ENCODE results near the gene HOXA10. TPM values are rescaled to one million over a fixed set of nuclear protein-coding genes. Genes with fewer than 3 reads are reported as not detected.

Gene HOXA10
- total RNA-seq, 1 experiment from 2014 or later = 3.9 TPM

DNA sequence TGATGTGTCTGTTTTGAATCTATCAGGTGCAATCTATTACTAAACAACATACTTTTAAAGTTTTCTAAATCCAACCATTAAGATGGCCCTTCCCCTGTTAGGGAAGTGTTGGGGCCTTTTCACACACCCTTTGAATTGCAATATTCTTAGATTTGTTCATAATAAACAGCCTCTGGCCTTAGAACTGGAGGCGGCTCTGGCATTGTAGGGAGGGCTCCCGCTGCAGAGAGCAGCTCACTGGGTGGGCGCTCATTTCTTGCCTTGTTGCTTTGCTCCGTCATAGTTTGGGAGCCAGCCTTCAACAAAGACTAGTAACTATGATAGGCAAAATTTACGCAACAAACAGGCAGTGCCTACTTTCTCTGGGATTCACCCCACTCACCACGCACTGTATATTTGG, 4.2 kb upstream of the HOXA10 start:
- Mint-ChIP-seq H3K27me3 (ENCODE audit: insufficient read depth, unreplicated experiment) (no peaks in the 10 kb centered on the region), H3K4me3 (ENCODE audit: unreplicated experiment) (no peak overlapping the region), H3K27ac (ENCODE audit: low read depth, unreplicated experiment) (no peak overlapping the region), H3K4me1 (ENCODE audit: insufficient read depth, unreplicated experiment) (no peaks in the 10 kb centered on the region), H3K9me3 (ENCODE audit: unreplicated experiment) (no peaks in the 10 kb centered on the region), H3K36me3 (ENCODE audit: insufficient read depth, unreplicated experiment) (no peaks in the 10 kb centered on the region)
- intact Hi-C loops (cut with micrococcal nuclease) = no loop called here
- DNase-seq (ENCODE audit: unreplicated experiment) = no peak
- ChIA-PET POLR2A (no interaction called here), CTCF (interaction anchor here (0.6 to 2.4 kb wide), 8 partner anchors 10 to 1392 kb away, joined by 3 to 10 read pairs (median 4); no protein-coding TSS in a partner anchor)
- BruUV-seq (replicated peaks) = no TSS peak
- TF ChIP-seq, protein P1, sequence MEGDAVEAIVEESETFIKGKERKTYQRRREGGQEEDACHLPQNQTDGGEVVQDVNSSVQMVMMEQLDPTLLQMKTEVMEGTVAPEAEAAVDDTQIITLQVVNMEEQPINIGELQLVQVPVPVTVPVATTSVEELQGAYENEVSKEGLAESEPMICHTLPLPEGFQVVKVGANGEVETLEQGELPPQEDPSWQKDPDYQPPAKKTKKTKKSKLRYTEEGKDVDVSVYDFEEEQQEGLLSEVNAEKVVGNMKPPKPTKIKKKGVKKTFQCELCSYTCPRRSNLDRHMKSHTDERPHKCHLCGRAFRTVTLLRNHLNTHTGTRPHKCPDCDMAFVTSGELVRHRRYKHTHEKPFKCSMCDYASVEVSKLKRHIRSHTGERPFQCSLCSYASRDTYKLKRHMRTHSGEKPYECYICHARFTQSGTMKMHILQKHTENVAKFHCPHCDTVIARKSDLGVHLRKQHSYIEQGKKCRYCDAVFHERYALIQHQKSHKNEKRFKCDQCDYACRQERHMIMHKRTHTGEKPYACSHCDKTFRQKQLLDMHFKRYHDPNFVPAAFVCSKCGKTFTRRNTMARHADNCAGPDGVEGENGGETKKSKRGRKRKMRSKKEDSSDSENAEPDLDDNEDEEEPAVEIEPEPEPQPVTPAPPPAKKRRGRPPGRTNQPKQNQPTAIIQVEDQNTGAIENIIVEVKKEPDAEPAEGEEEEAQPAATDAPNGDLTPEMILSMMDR (IDR thresholded peaks at IDR 0.05; ENCODE audit: unreplicated experiment) = no peak

DNA sequence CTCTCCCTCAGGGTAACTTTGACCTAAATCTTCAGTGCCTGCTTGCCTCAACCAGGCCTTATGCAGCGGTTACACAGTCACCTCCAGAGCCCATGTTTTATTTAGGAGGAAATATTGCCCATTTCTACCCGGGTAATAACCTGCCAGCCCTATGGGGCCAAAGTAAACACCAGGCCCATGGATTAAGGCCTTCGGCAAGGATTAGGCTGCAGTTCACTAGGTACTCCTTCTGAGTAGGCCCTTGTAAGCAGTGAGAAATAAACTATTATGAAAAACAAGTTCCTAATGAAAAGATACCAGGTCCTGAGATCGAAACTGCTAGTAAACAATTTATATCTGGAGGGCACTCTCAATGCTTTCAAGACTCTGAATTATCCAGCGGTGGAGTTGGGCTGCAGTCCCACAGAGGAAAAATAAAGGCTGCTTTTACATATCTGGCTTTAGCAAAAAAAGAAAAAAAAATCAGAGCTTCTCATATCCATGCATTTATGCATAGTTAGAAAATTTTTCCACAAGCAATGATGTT, 3.7 kb upstream of the HOXA10 start:
- no peaks in the 10 kb centered on the region for H3K9me3 Mint-ChIP-seq (ENCODE audit: unreplicated experiment)
- TF ChIP-seq, protein P1 (IDR thresholded peaks at IDR 0.05; ENCODE audit: unreplicated experiment) = no peak
- no peak overlapping the region for H3K4me3 Mint-ChIP-seq (ENCODE audit: unreplicated experiment)
- ChIA-PET CTCF (interaction anchor here (0.6 to 2.4 kb wide), 6 partner anchors 14 to 373 kb away, joined by 3 to 10 read pairs (median 6); no protein-coding TSS in a partner anchor), POLR2A (interaction anchor here (0.6 kb wide), 1 partner anchor 27 kb away, joined by 3 read pairs; no protein-coding TSS in a partner anchor)
- intact Hi-C loops (cut with micrococcal nuclease) = no loop called here
- H3K27me3 Mint-ChIP-seq (ENCODE audit: insufficient read depth, unreplicated experiment) = no peaks in the 10 kb centered on the region
- no peak overlapping the region for H3K27ac Mint-ChIP-seq (ENCODE audit: low read depth, unreplicated experiment)
- H3K4me1 Mint-ChIP-seq (ENCODE audit: insufficient read depth, unreplicated experiment) = no peaks in the 10 kb centered on the region
- DNase-seq (ENCODE audit: unreplicated experiment) = no peak
- no peaks in the 10 kb centered on the region for H3K36me3 Mint-ChIP-seq (ENCODE audit: insufficient read depth, unreplicated experiment)
- no TSS peak for BruUV-seq (replicated peaks)

DNA sequence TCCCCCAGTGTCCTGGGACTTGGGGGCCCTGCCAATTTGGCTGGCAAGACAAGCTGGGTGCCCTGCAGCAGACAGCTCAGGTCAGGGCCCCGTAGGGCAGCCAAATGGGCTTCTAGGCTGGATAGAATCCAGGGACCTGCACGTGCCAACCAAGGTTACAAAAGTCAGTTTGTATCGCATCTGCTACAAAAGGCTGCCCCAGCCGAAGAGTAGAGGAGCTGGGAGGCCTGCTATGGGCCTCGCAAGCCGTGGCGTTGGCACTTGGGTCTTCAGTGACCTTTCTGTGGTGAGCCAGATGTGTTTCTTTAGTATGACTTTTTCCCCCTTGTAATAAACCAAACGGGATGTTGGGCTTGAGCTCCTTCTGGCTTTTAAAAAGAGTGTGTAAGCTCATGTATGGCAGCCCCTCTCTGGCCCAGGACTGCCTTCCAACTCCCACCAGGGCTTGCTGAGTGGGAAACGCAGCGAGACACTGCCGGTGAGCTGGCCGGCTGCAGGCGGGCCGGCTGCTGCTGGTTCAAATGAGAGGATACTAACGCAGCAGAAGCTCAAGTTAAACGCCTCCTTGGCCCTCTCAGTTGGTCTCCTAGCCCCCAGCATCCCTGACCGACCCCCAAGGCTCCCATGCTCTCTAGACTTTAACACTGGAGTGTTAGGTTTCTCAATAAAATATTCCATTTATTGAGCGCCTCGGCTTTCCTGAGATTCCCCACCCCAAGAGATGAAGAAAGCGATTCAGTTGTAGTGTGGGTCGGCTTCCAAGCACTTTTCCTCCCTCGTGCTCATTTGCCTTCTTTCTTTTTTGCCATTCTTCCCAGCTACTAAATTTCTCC, 3.1 kb upstream of the HOXA10 start:
- Mint-ChIP-seq H3K36me3 (ENCODE audit: insufficient read depth, unreplicated experiment) (peaks cover 1% of the 10 kb centered on the region), H3K27me3 (ENCODE audit: insufficient read depth, unreplicated experiment) (no peaks in the 10 kb centered on the region), H3K4me1 (ENCODE audit: insufficient read depth, unreplicated experiment) (peaks cover 3% of the 10 kb centered on the region), H3K4me3 (ENCODE audit: unreplicated experiment) (no peak overlapping the region), H3K27ac (ENCODE audit: low read depth, unreplicated experiment) (no peak overlapping the region), H3K9me3 (ENCODE audit: unreplicated experiment) (no peaks in the 10 kb centered on the region)
- TF ChIP-seq, protein P1 (IDR thresholded peaks at IDR 0.05; ENCODE audit: unreplicated experiment) = no peak
- ChIA-PET CTCF (interaction anchor here (0.6 to 1.8 kb wide), 5 partner anchors 8 to 373 kb away, joined by 3 to 8 read pairs (median 7); partner anchors contain the start of gene HOXA11), POLR2A (interaction anchor here (0.6 kb wide), 1 partner anchor 27 kb away, joined by 3 read pairs; no protein-coding TSS in a partner anchor)
- BruUV-seq (replicated peaks) = no TSS peak
- no peak for DNase-seq (ENCODE audit: unreplicated experiment)
- intact Hi-C loops (cut with micrococcal nuclease) = no loop called here

DNA sequence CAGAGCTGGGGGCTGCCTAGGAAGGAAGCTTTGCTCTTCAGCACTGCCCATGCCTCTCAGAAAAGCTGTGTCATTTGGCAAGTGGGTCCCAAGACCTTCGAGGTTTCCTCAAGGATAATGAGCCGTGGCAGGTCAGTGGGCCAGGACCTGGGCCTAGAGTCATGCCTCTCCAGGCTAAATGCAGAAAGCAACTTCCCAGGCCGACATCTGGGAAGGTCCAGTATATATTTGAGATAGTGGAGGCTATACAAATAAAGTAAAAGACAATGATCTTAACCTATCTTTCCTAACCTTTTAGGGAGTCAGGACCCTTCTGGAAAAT, 2.4 kb upstream of the HOXA10 start:
- H3K4me1 Mint-ChIP-seq (ENCODE audit: insufficient read depth, unreplicated experiment) = peaks cover 9% of the 10 kb centered on the region
- intact Hi-C loops (cut with micrococcal nuclease) = no loop called here
- H3K36me3 Mint-ChIP-seq (ENCODE audit: insufficient read depth, unreplicated experiment) = peaks cover 8% of the 10 kb centered on the region
- no peaks in the 10 kb centered on the region for H3K27me3 Mint-ChIP-seq (ENCODE audit: insufficient read depth, unreplicated experiment)
- CTCF ChIA-PET = interaction anchor here (0.6 to 1.8 kb wide), 5 partner anchors 8 to 844 kb away, joined by 3 to 8 read pairs (median 3); partner anchors contain the start of gene HOXA11
- no TSS peak for BruUV-seq (replicated peaks)
- POLR2A ChIA-PET = interaction anchor here (1.3 kb wide), 1 partner anchor 318 kb away, joined by 3 read pairs; no protein-coding TSS in a partner anchor
- H3K9me3 Mint-ChIP-seq (ENCODE audit: unreplicated experiment) = no peaks in the 10 kb centered on the region
- DNase-seq (ENCODE audit: unreplicated experiment) = no peak
- TF ChIP-seq, protein P1 (IDR thresholded peaks at IDR 0.05; ENCODE audit: unreplicated experiment) = no peak
- no peak overlapping the region for H3K4me3 Mint-ChIP-seq (ENCODE audit: unreplicated experiment)
- H3K27ac Mint-ChIP-seq (ENCODE audit: low read depth, unreplicated experiment) = no peak overlapping the region
